NCI-H2107 treated with DMSO at 0.1 percent for 48 hours (cell line): ENCODE data around the gene TLE3.

Source experiments
- DNase-seq: peaks from one replicate; lab custom pipeline; 2025; ENCODE audit not compliant: unreplicated experiment; lab: John Stamatoyannopoulos, UW

Gene TLE3

DNA sequence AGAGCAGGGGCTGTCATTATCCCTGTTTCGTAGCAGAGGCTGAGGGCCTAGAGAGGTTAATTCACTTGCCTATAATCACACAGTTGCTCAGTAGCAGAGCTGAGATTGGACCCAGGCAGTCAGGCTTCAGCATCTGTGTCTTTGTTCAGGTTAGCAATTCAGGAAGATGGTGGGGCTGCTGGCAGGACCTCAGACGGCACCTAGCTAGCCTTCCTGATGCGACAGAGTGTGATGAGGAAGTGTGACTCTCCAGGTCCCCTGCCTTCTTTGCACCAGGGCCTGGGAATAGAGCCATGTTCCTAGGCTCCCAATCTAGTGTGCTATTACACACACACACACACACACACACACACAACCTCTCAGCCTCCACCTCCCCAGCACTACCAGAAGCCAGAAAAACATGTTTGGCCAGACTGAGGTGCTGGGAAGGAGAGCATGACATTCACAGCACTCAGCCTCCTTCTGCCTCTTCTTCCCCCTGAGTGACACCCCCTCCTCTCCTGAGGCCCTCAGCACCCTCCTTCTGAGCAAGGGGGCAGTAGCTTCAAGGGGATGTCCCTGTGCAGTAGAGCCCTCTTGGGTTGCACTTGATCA lies 88.9 kb downstream of the TLE3 start:
- DNase-seq: no peak

DNA sequence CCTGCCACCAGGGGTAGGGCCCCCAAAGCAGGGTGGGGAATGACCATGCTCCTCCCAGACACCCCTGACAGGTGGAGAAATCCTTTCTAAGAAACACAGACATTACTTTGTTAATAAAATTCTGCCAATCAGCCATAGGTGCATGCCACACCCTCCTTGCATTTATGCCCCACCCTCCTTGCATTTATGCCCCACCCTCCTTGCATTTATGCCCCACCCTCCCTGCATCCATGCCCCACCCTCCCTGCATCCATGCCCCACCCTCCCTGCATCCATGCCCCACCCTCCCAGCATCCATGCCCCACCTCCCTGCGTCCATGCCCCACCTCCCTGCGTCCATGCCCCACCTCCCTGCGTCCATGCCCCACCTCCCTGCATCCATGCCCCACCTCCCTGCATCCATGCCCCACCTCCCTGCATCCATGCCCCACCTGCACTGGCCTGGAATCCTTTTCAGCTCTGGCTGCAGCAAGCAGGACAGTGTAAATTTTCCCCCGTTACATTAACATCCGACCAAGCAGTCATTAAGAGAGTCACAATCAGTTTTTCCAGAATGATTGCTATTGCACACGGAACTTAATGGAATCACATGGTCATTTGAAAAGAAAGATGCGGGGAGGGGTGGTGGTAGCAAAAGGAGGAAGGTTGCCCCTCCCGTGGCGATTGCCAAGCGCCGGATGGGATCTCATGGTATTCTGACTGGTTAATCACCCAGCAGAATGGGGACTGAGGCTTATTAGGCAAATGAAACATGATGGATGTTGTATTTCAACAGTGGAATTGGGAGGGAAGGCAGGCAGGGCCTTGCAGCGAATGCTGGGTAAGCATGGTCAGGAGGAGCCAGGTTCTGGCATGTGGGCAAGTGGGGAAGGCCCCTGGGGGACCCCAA lies 91.2 kb downstream of the TLE3 start:
- no peak for DNase-seq

DNA sequence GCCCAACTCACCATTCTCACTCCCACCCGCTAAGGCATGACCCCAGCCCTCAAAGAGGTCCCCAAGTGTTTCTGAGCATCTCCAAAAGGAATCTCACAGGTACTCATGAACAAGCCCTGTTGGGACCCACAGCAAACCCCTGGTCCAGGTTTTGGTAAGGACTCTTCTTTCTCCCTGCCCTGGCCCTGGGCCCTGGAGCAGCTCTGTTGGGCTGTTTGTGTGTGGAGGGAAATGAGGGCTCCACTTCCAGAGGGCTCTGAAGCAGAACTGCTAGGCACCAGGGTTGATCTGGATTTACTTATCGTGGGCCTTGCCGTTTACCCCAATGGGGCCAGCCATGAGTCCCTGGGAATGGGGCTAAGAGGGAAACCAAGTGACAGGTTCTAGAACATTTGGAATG lies 92.9 kb downstream of the TLE3 start:
- no peak for DNase-seq

GRCh38 chr15:70002897-70003296 lies 94.8 kb downstream of the TLE3 start:
- DNase-seq: no peak

DNA sequence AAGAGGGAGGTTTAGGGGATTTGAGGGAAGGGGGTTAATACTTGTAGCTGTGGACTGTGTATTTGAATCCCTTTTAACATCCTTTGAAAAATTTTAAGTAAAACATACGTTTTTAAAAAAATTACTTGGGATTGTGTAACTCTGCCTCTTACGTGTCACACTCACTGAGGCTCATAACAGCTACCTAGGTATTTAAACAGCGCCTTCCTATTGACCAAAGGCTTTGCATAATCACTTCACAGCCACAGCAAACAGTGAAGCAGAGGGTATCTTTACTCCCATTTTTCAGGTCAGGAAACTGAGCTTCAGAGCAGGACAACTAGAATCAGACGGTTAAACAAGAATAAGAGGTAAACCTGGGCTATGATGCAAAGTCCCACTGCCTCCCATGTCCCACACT lies 95.9 kb downstream of the TLE3 start:
- no peak for DNase-seq

DNA sequence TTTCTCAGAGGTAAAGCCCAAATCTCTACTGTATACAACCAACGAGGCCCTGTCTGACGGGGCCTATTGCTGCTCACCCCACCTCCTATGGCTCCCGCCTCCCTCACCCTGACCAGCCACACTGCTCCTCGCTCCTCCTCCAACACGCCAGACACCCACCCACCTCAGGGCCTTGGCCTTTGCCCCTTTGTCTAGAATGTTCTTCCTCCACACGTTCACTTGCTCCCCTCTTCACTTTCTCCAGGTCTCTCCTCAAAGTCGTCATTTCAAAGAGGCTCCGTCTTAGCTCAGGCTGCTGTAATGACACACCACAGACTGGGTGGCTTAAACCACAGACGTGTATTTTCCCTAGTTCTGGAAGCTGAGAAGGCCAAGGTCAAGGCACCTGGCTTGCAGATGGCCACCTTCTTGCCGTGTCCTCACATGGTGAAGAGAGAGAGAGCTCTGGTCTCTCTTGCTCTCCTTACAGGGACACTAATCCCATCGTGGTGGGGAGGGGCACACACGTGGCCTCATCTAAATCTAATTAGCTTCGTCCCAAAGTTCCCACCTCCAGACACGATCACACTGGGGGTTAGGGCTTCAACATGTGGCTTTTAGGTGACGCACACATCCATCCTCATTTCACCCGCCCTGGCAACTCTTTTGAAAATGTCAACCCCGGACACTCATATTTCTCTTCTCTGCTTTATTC lies 98.2 kb downstream of the TLE3 start:
- DNase-seq: no peak

GRCh38 chr15:69998541-69999391 lies 99.0 kb downstream of the TLE3 start:
- DNase-seq: no peak

- DNase-seq: no peak
Observed at GRCh38 chr15:69997813-69998212, 99.9 kb downstream of the TLE3 start.
